GM18498 (cell line): Measurements from ENCODE around the gene CTSD.

Experiments used
- ATAC-seq: cut with Tn5 transposase; IDR thresholded peaks from one replicate; pipeline ENCODE4 v1.9.1; 2021; ENCODE audit warnings: mild to moderate bottlenecking, moderate library complexity; ENCODE audit not compliant: unreplicated experiment

Gene CTSD

GRCh38 chr11:1746511-1746931, 17.2 kb downstream of the CTSD start:
- no peak for ATAC-seq

GRCh38 chr11:1745701-1746320, 17.9 kb downstream of the CTSD start:
- ATAC-seq, result no peak

GRCh38 chr11:1744891-1745700, 18.6 kb downstream of the CTSD start:
- no peak for ATAC-seq

- no peak for ATAC-seq
Observed at GRCh38 chr11:1744137-1744886, 19.4 kb downstream of the CTSD start.

GRCh38 chr11:1743585-1744136, 20.1 kb downstream of the CTSD start:
- ATAC-seq, result no peak

GRCh38 chr11:1742869-1743584, 20.7 kb downstream of the CTSD start:
- no peak for ATAC-seq

- ATAC-seq, result no peak
Observed at GRCh38 chr11:1742371-1742770, 21.4 kb downstream of the CTSD start.

- ATAC-seq, result no peak
Observed at GRCh38 chr11:1741741-1742140, 22.0 kb downstream of the CTSD start.

- no peak for ATAC-seq
Observed at GRCh38 chr11:1740786-1741530, 22.8 kb downstream of the CTSD start.

GRCh38 chr11:1739576-1739975, 24.2 kb downstream of the CTSD start:
- no peak for ATAC-seq

- no peak for ATAC-seq
Observed at GRCh38 chr11:1738380-1738779, 25.3 kb downstream of the CTSD start.

- ATAC-seq, result no peak
Observed at GRCh38 chr11:1737080-1737757, 26.5 kb downstream of the CTSD start.

- ATAC-seq, result no peak
Observed at GRCh38 chr11:1736447-1736992, 27.2 kb downstream of the CTSD start.

GRCh38 chr11:1735271-1735670, 28.5 kb downstream of the CTSD start:
- ATAC-seq, result no peak

- ATAC-seq, result no peak
Observed at GRCh38 chr11:1734641-1735081, 29.1 kb downstream of the CTSD start.

GRCh38 chr11:1733716-1734640, 29.7 kb downstream of the CTSD start:
- ATAC-seq, result no peak

- ATAC-seq, result no peak
Observed at GRCh38 chr11:1733009-1733715, 30.6 kb downstream of the CTSD start.
